Subcutaneous adipose tissue (tissue), 4 donors: ENCODE measurements around the gene TLK1. TPM values are rescaled to one million over a fixed set of nuclear protein-coding genes. Genes with fewer than 3 reads are reported as not detected.

Experiments
- total RNA-seq, 4 donors: library from RNA; depleted of rRNA; stranded (reverse); fragments of >200 nt; gene quantifications; one replicate each; pipeline ENCODE4 v1.1.0, GENCODE V29; 2016
- TF ChIP-seq, protein P1 (sequence below): fragments of 450-650 bp; IDR thresholded peaks from one replicate; pipeline ENCODE4 v1.5.1; 2016; ENCODE audit warnings: low read depth, mild to moderate bottlenecking, control low read depth, antibody characterized with exemption, moderate library complexity

The TLK1 gene
- total RNA-seq, 4 donors from 2014 or later: 30.6 to 37.5 (median 34.4) TPM

DNA sequence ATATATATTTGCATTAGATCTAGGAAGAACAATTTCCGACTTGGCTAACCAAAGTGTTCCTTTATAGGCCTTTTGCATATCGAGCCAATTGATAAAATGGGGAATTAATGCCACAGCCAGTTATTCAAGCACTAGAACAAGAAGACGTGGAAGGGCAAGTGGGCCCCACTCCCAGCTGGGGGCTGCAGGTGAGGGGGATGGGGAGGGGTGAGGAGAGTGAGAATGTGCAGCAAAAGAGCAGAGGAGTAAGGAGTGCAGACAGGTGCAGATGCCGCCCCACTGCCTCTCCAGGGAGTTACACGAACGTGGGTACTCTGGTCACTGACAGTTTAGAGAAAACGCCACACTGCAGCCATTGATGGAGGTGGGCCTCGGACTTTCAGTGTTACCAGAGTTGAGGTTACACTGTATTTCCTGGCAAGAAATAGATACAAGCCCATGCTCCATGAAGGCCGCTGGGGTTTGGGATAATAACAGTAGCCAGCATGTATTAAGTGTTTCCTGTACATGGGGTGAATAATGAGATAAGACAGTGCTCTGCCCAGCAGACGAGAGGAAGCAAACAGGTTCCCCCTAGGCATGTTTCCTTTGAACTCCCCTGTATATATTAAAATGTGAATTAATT lies 190.7 kb downstream of the TLK1 start:
- TF ChIP-seq, protein P1, sequence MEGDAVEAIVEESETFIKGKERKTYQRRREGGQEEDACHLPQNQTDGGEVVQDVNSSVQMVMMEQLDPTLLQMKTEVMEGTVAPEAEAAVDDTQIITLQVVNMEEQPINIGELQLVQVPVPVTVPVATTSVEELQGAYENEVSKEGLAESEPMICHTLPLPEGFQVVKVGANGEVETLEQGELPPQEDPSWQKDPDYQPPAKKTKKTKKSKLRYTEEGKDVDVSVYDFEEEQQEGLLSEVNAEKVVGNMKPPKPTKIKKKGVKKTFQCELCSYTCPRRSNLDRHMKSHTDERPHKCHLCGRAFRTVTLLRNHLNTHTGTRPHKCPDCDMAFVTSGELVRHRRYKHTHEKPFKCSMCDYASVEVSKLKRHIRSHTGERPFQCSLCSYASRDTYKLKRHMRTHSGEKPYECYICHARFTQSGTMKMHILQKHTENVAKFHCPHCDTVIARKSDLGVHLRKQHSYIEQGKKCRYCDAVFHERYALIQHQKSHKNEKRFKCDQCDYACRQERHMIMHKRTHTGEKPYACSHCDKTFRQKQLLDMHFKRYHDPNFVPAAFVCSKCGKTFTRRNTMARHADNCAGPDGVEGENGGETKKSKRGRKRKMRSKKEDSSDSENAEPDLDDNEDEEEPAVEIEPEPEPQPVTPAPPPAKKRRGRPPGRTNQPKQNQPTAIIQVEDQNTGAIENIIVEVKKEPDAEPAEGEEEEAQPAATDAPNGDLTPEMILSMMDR: no peak

- TF ChIP-seq, protein P1: no peak
These were observed 191.7 kb downstream of the TLK1 start for GRCh38 chr2:170969030-170969429.

DNA sequence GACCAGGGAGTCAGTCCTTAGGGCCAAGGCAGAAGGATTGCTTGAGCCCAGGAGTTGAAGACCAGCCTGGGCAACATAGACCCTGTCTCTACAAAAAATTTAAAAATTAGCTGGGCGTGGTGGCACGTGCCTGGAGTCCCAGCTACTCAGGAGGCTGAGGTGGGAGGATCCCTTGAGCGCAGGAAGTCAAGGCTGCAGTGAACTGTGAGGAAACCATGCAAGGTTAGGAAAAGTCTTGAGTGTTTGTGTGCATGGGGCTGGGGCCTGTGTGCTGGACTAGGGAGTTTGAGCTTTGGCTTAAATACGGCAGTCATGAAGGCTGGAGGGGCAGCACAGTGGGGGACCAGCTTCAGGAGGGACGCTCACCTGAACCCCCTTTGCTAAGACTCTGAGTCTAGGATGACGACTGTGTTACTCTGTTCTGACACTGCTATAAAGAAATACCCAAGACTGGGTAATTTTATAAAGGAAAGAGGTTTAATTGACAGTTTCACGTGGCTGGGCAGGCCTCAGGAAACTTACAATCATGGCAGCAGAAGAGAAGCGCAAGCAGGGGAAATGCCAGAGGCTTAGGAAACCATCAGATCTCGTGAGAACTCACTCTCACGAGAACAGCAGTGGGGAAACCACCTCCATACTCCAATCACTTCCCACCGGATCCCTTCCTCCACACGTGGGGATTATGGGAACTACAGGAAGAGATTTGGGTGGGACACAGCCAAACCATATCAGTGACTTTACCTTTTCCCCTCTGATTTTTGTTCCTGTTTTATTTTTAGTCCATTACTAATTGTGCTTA lies 192.3 kb downstream of the TLK1 start:
- TF ChIP-seq, protein P1: no peak

DNA sequence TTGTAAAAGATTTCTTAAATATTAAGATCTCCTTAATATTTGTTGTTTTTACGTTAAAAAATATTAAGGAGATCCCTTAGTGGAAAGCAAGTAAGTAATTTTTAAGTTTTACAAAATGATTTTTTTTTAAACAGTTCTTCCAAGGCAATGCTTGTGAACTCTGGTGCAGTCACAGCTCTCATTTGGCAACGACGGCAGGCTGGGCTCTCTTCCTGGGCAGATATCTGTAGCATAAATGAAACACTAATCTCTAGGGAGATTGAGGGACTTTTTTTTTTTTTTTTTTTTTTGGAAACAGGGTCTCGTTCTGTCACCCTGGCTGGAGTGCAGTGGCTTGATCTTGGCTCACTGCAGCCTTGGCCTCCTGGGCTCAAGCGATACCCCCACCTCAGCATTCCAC lies 193.1 kb downstream of the TLK1 start:
- TF ChIP-seq, protein P1: no peak

- TF ChIP-seq, protein P1: no peak
These were observed 193.9 kb downstream of the TLK1 start for GRCh38 chr2:170966648-170967396.

GRCh38 chr2:170965446-170966225 lies 195.1 kb downstream of the TLK1 start:
- TF ChIP-seq, protein P1: no peak
